HepG2 (cell line): ENCODE data around the gene RABGAP1L. TPM values are rescaled to one million over a fixed set of nuclear protein-coding genes. Genes with fewer than 3 reads are reported as not detected.

ENCODE experiments used
- ATAC-seq: fragments of 200-7000 bp; cut with Tn5 transposase; 3 replicates; pipeline ENCODE4 v1.9.1; 2020; ENCODE audit warnings: mild to moderate bottlenecking, moderate library complexity
- BruUV-seq: library from RNA; stranded (reverse); fragments of 400-500 nt; replicated peaks from 2 replicates; lab custom pipeline; 2021; lab: Mats Ljungman, UMichigan
- CTCF ChIA-PET: fragments of 300-600 bp; formaldehyde crosslinking; extraction: SDS; loops from one replicate; lab custom pipeline; 2021; ENCODE audit warnings: low total read pairs, inconsistent platforms, low intra/inter-chr PET ratio; lab: Yijun Ruan, JAX
- POLR2A ChIA-PET: fragments of 350-600 bp; sonication (Branson Sonifier 250); formaldehyde crosslinking; loops from one replicate; lab custom pipeline; 2020; ENCODE audit warnings: antibody characterized with exemption, inconsistent platforms; lab: Yijun Ruan, JAX
- DNase-seq: peaks from one replicate; pipeline ENCODE4 v3.0.0-alpha.2; 2015; ENCODE audit warnings: low spot score
- FAIRE-seq: peaks from 3 replicates; lab custom pipeline; 2011; peaks lifted over from hg19 to GRCh38; lab: Jason Lieb, UNC
- H2AFZ ChIP-seq: one replicate; pipeline ENCODE4 v1.6.1; 2011; ENCODE audit warnings: low read length, inconsistent platforms
- H3K27ac ChIP-seq: fragments of 300-600 bp; 3 replicates; pipeline ENCODE4 v1.8.0; 2011; ENCODE audit warnings: mixed run types, mild to moderate bottlenecking, mixed read lengths, low read length, inconsistent platforms; ENCODE audit not compliant: insufficient read depth; ENCODE audit errors: extremely low read length
- H3K27me3 ChIP-seq, 2 experiments: fragments of 200-600 bp in 1 of 2; 2 replicates in 1 of 2; 3 replicates in 1 of 2; pipeline versions ENCODE4 v1.6.0 to v1.8.0; 2011; ENCODE audit warnings: low read length in 2 of 2, mild to moderate bottlenecking in 2 of 2, moderate library complexity in 2 of 2, inconsistent platforms in 1 of 2; ENCODE audit not compliant: insufficient read depth in 2 of 2, control insufficient read depth in 1 of 2
- H3K36me3 ChIP-seq, 2 experiments: fragments of 200-600 bp in 1 of 2; replicated peaks in 1 of 2; 2 replicates in 1 of 2; 3 replicates in 1 of 2; pipeline versions ENCODE4 v1.5.1 to v1.8.0; 2011; ENCODE audit warnings: low read length in 2 of 2, inconsistent platforms in 1 of 2; ENCODE audit not compliant: insufficient read depth in 2 of 2, control insufficient read depth in 1 of 2
- H3K4me1 ChIP-seq: 2 replicates; pipeline ENCODE4 v1.5.1; 2012; ENCODE audit warnings: low read length, inconsistent platforms; ENCODE audit not compliant: insufficient read depth
- H3K4me2 ChIP-seq: 2 replicates; pipeline ENCODE4 v1.6.0; 2011; ENCODE audit warnings: low read depth, low read length, inconsistent platforms
- H3K4me3 ChIP-seq, 3 experiments: fragments of 200-600 bp in 1 of 3; sonication (generic), shearing (Covaris generic) in 1 of 3; replicated peaks in 1 of 3; 2 replicates each; pipeline ENCODE4 v1.5.1; 2011 to 2016; ENCODE audit warnings: low read length in 3 of 3, inconsistent platforms in 2 of 3, low read depth in 2 of 3, mild to moderate bottlenecking in 2 of 3, control low read depth in 1 of 3, mixed read lengths in 1 of 3; ENCODE audit not compliant: insufficient read depth in 1 of 3
- H3K79me2 ChIP-seq: one replicate; pipeline ENCODE4 v1.6.1; 2011; ENCODE audit warnings: low read length, inconsistent platforms; ENCODE audit not compliant: insufficient read depth
- H3K9ac ChIP-seq: 2 replicates; pipeline ENCODE4 v1.6.0; 2011; ENCODE audit warnings: mild to moderate bottlenecking, low read depth, low read length, inconsistent platforms; ENCODE audit not compliant: insufficient read depth
- H3K9me3 ChIP-seq: 2 replicates; pipeline ENCODE4 v1.5.1; 2012; ENCODE audit warnings: mild to moderate bottlenecking, low read length
- H4K20me1 ChIP-seq: 2 replicates; pipeline ENCODE4 v1.6.0; 2011; ENCODE audit warnings: inconsistent platforms, mild to moderate bottlenecking, low read length, moderate library complexity; ENCODE audit not compliant: insufficient read depth
- CBX5 ChIP-seq: sonication (generic); formaldehyde crosslinking; IDR thresholded peaks from 2 replicates; pipeline ENCODE4 v1.4.0; 2020; ENCODE audit warnings: missing genetic modification reagents, borderline replicate concordance
- ESRRA ChIP-seq: sonication (generic); formaldehyde crosslinking; IDR thresholded peaks from 2 replicates; pipeline ENCODE4 v1.5.1; 2020; ENCODE audit warnings: mild to moderate bottlenecking, low read depth, missing genetic modification reagents
- HES4 ChIP-seq: sonication (generic); formaldehyde crosslinking; IDR thresholded peaks from 2 replicates; pipeline ENCODE4 v1.9.0; 2021; ENCODE audit warnings: mild to moderate bottlenecking, missing genetic modification reagents, borderline replicate concordance
- HHEX ChIP-seq: IDR thresholded peaks from 2 replicates; pipeline ENCODE4 v1.6.1; 2016; ENCODE audit warnings: control low read depth
- KLF6 ChIP-seq: IDR thresholded peaks from 2 replicates; pipeline ENCODE4 v1.8.0; 2016; ENCODE audit warnings: missing biosample characterization, missing genetic modification reagents
- MXI1 ChIP-seq: IDR thresholded peaks from 3 replicates; pipeline ENCODE4 v1.6.1; 2012; ENCODE audit warnings: low read depth, low read length, inconsistent platforms, borderline replicate concordance
- RELA ChIP-seq: sonication (generic); formaldehyde crosslinking; IDR thresholded peaks from 2 replicates; pipeline ENCODE4 v1.4.0; 2020; ENCODE audit warnings: missing genetic modification reagents
- SAP130 ChIP-seq: IDR thresholded peaks from 2 replicates; pipeline ENCODE4 v1.6.1; 2016; ENCODE audit warnings: low read depth
- THAP11 ChIP-seq: IDR thresholded peaks from 2 replicates; pipeline ENCODE4 v1.6.1; 2016; ENCODE audit warnings: missing biosample characterization, missing genetic modification reagents
- TRIM24 ChIP-seq: sonication (generic); formaldehyde crosslinking; IDR thresholded peaks from 2 replicates; pipeline ENCODE4 v1.8.0; 2022; ENCODE audit warnings: mild to moderate bottlenecking, missing genetic modification reagents
- ZEB1 ChIP-seq: IDR thresholded peaks from 2 replicates; pipeline ENCODE4 v1.6.1; 2012; ENCODE audit warnings: mild to moderate bottlenecking, low read depth, inconsistent platforms; ENCODE audit not compliant: insufficient replicate concordance
- ZNF207 ChIP-seq: fragments of 450-650 bp; IDR thresholded peaks from 2 replicates; pipeline ENCODE4 v1.6.1; 2016; ENCODE audit warnings: antibody characterized with exemption, borderline replicate concordance
- ZNF703 ChIP-seq: sonication (generic); formaldehyde crosslinking; IDR thresholded peaks from 2 replicates; pipeline ENCODE4 v1.5.1; 2020; ENCODE audit warnings: missing genetic modification reagents, mild to moderate bottlenecking, moderate library complexity, borderline replicate concordance
- ZSCAN12 ChIP-seq: sonication (generic); formaldehyde crosslinking; IDR thresholded peaks from 2 replicates; pipeline ENCODE4 v1.9.0; 2021; ENCODE audit warnings: mild to moderate bottlenecking, missing genetic modification reagents
- in situ Hi-C: cut with HindIII; loops from 2 replicates; pipeline ENCODE4 v1.10.0; 2017; ENCODE audit warnings: low pct_unique_long_range_greater_than_20kb; ENCODE audit not compliant: extremely low pct_ligation_motif_present
- intact Hi-C: fragments of 100-400 bp; cut with micrococcal nuclease; formaldehyde crosslinking; loops from one replicate; pipeline ENCODE4 v1.10.0; 2022; ENCODE audit not compliant: unreplicated experiment
- polyA plus RNA-seq, 8 experiments: library from polyadenylated mRNA; depleted of rRNA in 3 of 8; stranded (reverse) in 7 of 8; unstranded in 1 of 8; fragments of >200 nt; fragmentation: Illumina TruSeq in 4 of 8; extraction: Trizol in 4 of 8; gene quantifications; 2 replicates each; pipeline versions ENCODE4 v1.2.1 to v1.2.3, GENCODE V29; 2011 to 2016; ENCODE audit warnings: low read depth in 4 of 8, missing spikeins in 1 of 8, mixed read lengths in 1 of 8; ENCODE audit not compliant: insufficient read depth in 1 of 8
- total RNA-seq, 5 experiments: library from RNA; depleted of rRNA; stranded (reverse); fragments of >200 nt; fragmentation: Illumina TruSeq; extraction: Trizol; gene quantifications; 2 replicates each; pipeline ENCODE4 v1.2.3, GENCODE V29; 2016; ENCODE audit warnings: low read depth in 1 of 5
- TF ChIP-seq, protein P1 (sequence below): sonication (generic); formaldehyde crosslinking; IDR thresholded peaks from 2 replicates; pipeline ENCODE4 v1.5.1; 2020; ENCODE audit warnings: missing genetic modification reagents, mild to moderate bottlenecking, borderline replicate concordance
- TF ChIP-seq, protein P2 (sequence below): sonication (generic); formaldehyde crosslinking; IDR thresholded peaks from 2 replicates; pipeline ENCODE4 v1.4.0; 2020; ENCODE audit warnings: missing genetic modification reagents, borderline replicate concordance
- TF ChIP-seq, protein P3 (sequence below): sonication (generic); formaldehyde crosslinking; IDR thresholded peaks from 2 replicates; pipeline ENCODE4 v1.4.0; 2020; ENCODE audit warnings: missing genetic modification reagents

RABGAP1L gene
- total and polyA plus RNA-seq, 2 of the 13 experiments (the other 11 are each of a cell fraction or from before 2014, with no cell fraction given) = 7.9 to 22.6 TPM

DNA sequence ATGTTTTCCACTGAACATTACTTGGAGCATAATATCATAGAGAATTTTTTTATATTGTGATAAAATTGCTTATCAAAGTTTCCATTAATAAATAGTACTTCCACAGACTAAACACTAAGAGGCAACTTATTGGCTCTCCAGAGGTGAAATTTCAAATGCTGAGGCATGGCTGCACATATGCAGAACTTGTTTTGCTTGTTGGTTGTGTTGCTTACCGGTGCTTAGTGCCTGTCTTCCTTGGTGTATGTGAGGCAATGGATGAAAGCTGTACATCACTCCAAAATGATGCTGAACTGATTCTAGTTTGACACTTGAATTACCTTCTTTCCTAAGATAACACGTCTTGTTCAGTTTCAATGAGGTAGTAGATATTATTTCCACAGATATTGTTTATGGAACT is 258.6 kb downstream of the RABGAP1L start (continued):
- TF ChIP-seq KLF6 (CRISPR knock-in tag) (no peak), ZNF207 (no peak), RELA (CRISPR knock-in tag) (no peak), ZEB1 (no peak)

DNA sequence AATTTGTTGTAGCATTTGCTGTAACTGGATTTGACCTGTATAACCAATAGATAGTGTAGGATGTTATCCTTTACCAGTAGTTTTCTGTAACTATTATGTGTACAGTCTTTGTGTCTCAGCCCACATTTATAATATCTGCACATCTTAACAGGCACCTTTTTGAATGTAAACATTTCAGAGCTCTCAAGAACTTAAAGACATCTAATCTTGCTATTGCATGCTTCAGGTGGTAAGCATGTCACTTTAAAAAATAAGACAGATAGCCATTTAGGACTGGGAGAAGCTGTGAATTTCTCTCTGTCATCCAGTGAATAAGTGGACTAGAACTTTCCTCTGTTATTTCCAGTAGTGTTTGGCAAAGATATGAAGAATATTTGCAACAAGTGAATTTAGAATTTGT is 265.8 kb downstream of the RABGAP1L start:
- intact Hi-C loops = no loop called here
- Histone ChIP-seq H3K27ac (no peak overlapping the region), H3K4me3 (no peak overlapping the region), H2AFZ (no peak overlapping the region), H4K20me1 (no peaks in the 10 kb centered on the region), H3K9ac (no peak overlapping the region), H3K4me1 (no peaks in the 10 kb centered on the region), H3K36me3 (no peaks in the 10 kb centered on the region), H3K27me3 (no peaks in the 10 kb centered on the region), H3K9me3 (no peaks in the 10 kb centered on the region), H3K79me2 (no peaks in the 10 kb centered on the region), H3K4me2 (no peak overlapping the region)
- BruUV-seq = no TSS peak
- DNase-seq = no peak
- CTCF ChIA-PET = no interaction called here
- POLR2A ChIA-PET = no interaction called here
- FAIRE-seq = no peak
- ATAC-seq = no peak
- in situ Hi-C loops = no loop called here
- TF ChIP-seq, protein P1, sequence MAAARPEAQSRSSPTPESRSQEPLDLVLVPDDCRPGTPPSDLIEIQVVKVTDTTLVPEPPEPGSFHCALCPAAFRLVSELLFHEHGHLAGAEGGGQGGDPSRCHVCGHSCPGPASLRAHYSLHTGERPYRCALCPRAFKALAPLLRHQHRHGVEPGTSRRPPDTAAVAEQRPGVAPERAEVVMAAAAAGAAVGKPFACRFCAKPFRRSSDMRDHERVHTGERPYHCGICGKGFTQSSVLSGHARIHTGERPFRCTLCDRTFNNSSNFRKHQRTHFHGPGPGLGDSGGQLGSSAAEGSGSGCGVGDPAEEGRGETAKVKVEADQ = no peak
- no peak for TF ChIP-seq ESRRA (CRISPR knock-in tag)
- TF ChIP-seq ZSCAN12 (CRISPR knock-in tag) = no peak
- TF ChIP-seq, protein P2, sequence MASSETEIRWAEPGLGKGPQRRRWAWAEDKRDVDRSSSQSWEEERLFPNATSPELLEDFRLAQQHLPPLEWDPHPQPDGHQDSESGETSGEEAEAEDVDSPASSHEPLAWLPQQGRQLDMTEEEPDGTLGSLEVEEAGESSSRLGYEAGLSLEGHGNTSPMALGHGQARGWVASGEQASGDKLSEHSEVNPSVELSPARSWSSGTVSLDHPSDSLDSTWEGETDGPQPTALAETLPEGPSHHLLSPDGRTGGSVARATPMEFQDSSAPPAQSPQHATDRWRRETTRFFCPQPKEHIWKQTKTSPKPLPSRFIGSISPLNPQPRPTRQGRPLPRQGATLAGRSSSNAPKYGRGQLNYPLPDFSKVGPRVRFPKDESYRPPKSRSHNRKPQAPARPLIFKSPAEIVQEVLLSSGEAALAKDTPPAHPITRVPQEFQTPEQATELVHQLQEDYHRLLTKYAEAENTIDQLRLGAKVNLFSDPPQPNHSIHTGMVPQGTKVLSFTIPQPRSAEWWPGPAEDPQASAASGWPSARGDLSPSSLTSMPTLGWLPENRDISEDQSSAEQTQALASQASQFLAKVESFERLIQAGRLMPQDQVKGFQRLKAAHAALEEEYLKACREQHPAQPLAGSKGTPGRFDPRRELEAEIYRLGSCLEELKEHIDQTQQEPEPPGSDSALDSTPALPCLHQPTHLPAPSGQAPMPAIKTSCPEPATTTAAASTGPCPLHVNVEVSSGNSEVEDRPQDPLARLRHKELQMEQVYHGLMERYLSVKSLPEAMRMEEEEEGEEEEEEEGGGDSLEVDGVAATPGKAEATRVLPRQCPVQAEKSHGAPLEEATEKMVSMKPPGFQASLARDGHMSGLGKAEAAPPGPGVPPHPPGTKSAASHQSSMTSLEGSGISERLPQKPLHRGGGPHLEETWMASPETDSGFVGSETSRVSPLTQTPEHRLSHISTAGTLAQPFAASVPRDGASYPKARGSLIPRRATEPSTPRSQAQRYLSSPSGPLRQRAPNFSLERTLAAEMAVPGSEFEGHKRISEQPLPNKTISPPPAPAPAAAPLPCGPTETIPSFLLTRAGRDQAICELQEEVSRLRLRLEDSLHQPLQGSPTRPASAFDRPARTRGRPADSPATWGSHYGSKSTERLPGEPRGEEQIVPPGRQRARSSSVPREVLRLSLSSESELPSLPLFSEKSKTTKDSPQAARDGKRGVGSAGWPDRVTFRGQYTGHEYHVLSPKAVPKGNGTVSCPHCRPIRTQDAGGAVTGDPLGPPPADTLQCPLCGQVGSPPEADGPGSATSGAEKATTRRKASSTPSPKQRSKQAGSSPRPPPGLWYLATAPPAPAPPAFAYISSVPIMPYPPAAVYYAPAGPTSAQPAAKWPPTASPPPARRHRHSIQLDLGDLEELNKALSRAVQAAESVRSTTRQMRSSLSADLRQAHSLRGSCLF (CRISPR knock-in tag) = no peak
- TF ChIP-seq THAP11 (CRISPR knock-in tag) = no peak
- TF ChIP-seq MXI1 = no peak
- TF ChIP-seq, protein P3, sequence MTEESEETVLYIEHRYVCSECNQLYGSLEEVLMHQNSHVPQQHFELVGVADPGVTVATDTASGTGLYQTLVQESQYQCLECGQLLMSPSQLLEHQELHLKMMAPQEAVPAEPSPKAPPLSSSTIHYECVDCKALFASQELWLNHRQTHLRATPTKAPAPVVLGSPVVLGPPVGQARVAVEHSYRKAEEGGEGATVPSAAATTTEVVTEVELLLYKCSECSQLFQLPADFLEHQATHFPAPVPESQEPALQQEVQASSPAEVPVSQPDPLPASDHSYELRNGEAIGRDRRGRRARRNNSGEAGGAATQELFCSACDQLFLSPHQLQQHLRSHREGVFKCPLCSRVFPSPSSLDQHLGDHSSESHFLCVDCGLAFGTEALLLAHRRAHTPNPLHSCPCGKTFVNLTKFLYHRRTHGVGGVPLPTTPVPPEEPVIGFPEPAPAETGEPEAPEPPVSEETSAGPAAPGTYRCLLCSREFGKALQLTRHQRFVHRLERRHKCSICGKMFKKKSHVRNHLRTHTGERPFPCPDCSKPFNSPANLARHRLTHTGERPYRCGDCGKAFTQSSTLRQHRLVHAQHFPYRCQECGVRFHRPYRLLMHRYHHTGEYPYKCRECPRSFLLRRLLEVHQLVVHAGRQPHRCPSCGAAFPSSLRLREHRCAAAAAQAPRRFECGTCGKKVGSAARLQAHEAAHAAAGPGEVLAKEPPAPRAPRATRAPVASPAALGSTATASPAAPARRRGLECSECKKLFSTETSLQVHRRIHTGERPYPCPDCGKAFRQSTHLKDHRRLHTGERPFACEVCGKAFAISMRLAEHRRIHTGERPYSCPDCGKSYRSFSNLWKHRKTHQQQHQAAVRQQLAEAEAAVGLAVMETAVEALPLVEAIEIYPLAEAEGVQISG (CRISPR knock-in tag) = no peak
- TF ChIP-seq CBX5 (CRISPR knock-in tag) = no peak
- TF ChIP-seq HES4 (CRISPR knock-in tag) = no peak
- no peak for TF ChIP-seq HHEX (CRISPR knock-in tag)
- no peak for TF ChIP-seq SAP130 (CRISPR knock-in tag)
- TF ChIP-seq ZNF703 = no peak
- no peak for TF ChIP-seq TRIM24 (CRISPR knock-in tag)
- no peak for TF ChIP-seq ZNF207
